GM13976 (cell line): Measurements from ENCODE around the gene HEATR9.
A peak's percentile ranks its signal among the peaks of the same experiment; 100 is the strongest.

ENCODE experiments used
- DNase-seq: peaks from one replicate; pipeline ENCODE4 v3.0.0; 2012; ENCODE audit warnings: low spot score
- in situ Hi-C: fragments of 300-500 bp; cut with MboI; formaldehyde crosslinking; loops from one replicate; pipeline ENCODE4 v1.12.0; 2022; ENCODE audit warnings: low sequenced_read_pairs, mixed read lengths, inconsistent platforms; ENCODE audit not compliant: unreplicated experiment
- TF ChIP-seq, protein P1 (sequence below): IDR thresholded peaks from 2 replicates; pipeline ENCODE4 v1.5.1; 2012; ENCODE audit warnings: borderline replicate concordance, mild to moderate bottlenecking; ENCODE audit not compliant: insufficient read depth; ENCODE audit errors: extremely low read depth, missing control alignments, control extremely low read depth

HEATR9 gene

GRCh38 chr17:35889241-35889640 is 20.6 kb upstream of the HEATR9 start:
- TF ChIP-seq, protein P1, sequence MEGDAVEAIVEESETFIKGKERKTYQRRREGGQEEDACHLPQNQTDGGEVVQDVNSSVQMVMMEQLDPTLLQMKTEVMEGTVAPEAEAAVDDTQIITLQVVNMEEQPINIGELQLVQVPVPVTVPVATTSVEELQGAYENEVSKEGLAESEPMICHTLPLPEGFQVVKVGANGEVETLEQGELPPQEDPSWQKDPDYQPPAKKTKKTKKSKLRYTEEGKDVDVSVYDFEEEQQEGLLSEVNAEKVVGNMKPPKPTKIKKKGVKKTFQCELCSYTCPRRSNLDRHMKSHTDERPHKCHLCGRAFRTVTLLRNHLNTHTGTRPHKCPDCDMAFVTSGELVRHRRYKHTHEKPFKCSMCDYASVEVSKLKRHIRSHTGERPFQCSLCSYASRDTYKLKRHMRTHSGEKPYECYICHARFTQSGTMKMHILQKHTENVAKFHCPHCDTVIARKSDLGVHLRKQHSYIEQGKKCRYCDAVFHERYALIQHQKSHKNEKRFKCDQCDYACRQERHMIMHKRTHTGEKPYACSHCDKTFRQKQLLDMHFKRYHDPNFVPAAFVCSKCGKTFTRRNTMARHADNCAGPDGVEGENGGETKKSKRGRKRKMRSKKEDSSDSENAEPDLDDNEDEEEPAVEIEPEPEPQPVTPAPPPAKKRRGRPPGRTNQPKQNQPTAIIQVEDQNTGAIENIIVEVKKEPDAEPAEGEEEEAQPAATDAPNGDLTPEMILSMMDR: no peak
- DNase-seq: no peak

DNA sequence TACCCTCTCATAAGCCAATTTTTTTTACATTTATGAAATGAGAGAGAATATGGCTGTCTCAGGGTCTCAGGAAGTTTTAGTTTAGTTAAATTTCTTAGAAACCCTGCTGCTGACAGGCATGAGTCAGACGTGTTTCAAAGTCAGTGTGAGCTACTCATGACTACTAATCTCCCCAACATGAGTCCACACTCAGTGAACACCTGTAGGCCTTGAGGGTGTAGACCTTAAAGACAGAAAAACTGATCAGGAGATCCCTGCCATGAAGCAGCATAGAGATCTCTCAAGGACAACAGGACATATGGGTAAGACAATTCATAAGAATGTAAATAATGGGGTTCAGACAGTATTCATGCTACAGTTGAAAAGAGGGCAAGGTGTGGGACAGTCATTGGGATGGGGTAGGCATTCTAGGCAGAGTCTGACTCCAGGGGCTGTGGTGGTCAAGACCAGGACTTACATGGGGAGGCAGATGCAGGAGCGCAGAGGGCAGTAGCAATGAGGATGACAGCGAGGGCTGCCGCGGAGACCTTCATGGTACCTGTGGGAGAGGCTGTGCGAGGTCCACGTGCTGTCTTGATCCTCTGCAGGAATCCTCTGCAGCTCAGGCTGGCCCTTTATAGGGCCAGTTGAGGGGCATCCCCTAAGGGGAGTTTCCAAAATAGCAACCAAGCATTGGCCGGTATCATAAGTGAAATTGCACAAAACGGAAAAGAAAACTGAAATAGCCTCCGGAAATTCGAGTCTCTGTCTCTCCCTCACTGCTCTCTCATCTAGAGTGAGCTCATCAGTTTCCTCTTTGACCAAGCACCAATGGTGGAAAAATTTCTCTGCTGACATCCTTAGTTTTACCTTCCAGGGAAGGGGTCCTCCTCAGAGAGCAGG is 11.3 kb upstream of the HEATR9 start, which contains the start of gene CCL5:
CCL5 (minus strand) TSS at position 588 of the 882 bp plus-strand sequence.
- peak; percentile 91 for DNase-seq
- TF ChIP-seq, protein P1: no peak
- in situ Hi-C loops: no loop called here

More at GRCh38 chr17:35889241-35889640, 20.6 kb upstream of the HEATR9 start:
- in situ Hi-C loops: no loop called here

- TF ChIP-seq, protein P1: no peak
- in situ Hi-C loops: no loop called here
- DNase-seq: no peak
These were observed 9.7 kb upstream of the HEATR9 start for GRCh38 chr17:35878361-35878760.

GRCh38 chr17:35877345-35878029 is 8.8 kb upstream of the HEATR9 start:
- in situ Hi-C loops: no loop called here
- no peak for DNase-seq
- TF ChIP-seq, protein P1: no peak

- TF ChIP-seq, protein P1: no peak
- DNase-seq: no peak
- in situ Hi-C loops: no loop called here
These were observed 7.8 kb upstream of the HEATR9 start for GRCh38 chr17:35876534-35876933.

DNA sequence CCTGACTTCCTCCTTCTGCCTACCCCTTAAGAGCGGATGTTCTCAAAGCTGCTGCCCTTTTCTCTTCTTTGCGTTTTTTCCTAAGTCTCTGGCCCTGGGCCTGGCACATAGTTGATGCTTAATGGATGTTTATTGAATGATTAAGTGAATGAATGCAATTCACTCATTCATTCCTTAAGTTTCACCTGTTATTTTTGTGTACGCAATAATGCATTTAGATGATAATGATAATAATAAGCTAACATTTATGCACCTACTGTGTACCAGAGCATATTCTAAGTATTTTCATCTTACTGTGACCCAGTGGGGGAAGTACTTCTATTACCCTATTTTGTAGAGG is 7.1 kb upstream of the HEATR9 start:
- no peak for DNase-seq
- TF ChIP-seq, protein P1: no peak
- in situ Hi-C loops: no loop called here
